K562 (cell line): ENCODE measurements around the gene BRD4. TPM values are rescaled to one million over a fixed set of nuclear protein-coding genes. Genes with fewer than 3 reads are reported as not detected.

Source experiments
- NFRKB ChIP-seq: fragments of 450-650 bp; IDR thresholded peaks from 2 replicates; pipeline ENCODE4 v1.6.1; 2016; ENCODE audit warnings: low read depth
- PHB2 ChIP-seq: fragments of 450-650 bp; IDR thresholded peaks from 2 replicates; pipeline ENCODE4 v1.6.1; 2017; ENCODE audit warnings: low read depth
- TARDBP ChIP-seq: fragments of 450-650 bp; IDR thresholded peaks from 2 replicates; pipeline ENCODE4 v1.6.1; 2016
- XRCC5 ChIP-seq: fragments of 200-400 bp; formaldehyde crosslinking; IDR thresholded peaks from 2 replicates; pipeline ENCODE4 v1.6.1; 2017; ENCODE audit warnings: low read depth, mild to moderate bottlenecking, low read length
- ZNF197 ChIP-seq: fragments of 200-800 bp; sonication (Bioruptor generic); IDR thresholded peaks from 2 replicates; pipeline ENCODE4 v1.6.1; 2016; ENCODE audit warnings: low read depth, missing genetic modification characterization, missing compliant biosample characterization
- ZNF311 ChIP-seq: fragments of 250-450 bp; sonication (Bioruptor Pico); IDR thresholded peaks from 2 replicates; pipeline ENCODE4 v1.4.0; 2020; ENCODE audit warnings: mild to moderate bottlenecking, moderate library complexity
- ZNF79 ChIP-seq: fragments of 250-450 bp; sonication (Bioruptor Pico); IDR thresholded peaks from 2 replicates; pipeline ENCODE4 v1.4.0; 2020; ENCODE audit warnings: low read depth, mild to moderate bottlenecking, moderate library complexity
- polyA plus RNA-seq, 8 experiments: library from polyadenylated mRNA; depleted of rRNA in 4 of 8; stranded (reverse) in 5 of 8; unstranded in 3 of 8; fragments of >200 nt; fragmentation: Nextera tagmentation in 2 of 8; fragmentation: Illumina TruSeq in 1 of 8; extraction: Ambion mirVana in 2 of 8; extraction: Trizol in 1 of 8; gene quantifications; 2 replicates each; pipeline versions ENCODE4 v1.2.1 to v1.2.3, GENCODE V29; 2011 to 2014; ENCODE audit warnings: inconsistent platforms in 1 of 8, missing spikeins in 1 of 8
- total RNA-seq, 7 experiments: library from RNA; depleted of rRNA in 6 of 7; stranded (reverse); fragments of >200 nt in 6 of 7; fragmentation: Illumina TruSeq in 2 of 7; extraction: Trizol in 2 of 7; gene quantifications; 2 replicates each; pipeline versions ENCODE4 v1.2.1 to v1.2.3, GENCODE V29; 2011 to 2021; ENCODE audit warnings: low replicate concordance in 1 of 7
- TF ChIP-seq, protein P1 (sequence below): sonication (generic); formaldehyde crosslinking; IDR thresholded peaks from 2 replicates; pipeline ENCODE4 v1.8.1; 2023; ENCODE audit warnings: missing genetic modification reagents, mild to moderate bottlenecking, borderline replicate concordance
- TF ChIP-seq, protein P2 (sequence below), 2 experiments: fragments of 450-650 bp in 1 of 2; sonication (generic) in 1 of 2; formaldehyde crosslinking in 1 of 2; IDR thresholded peaks; 2 replicates each; pipeline versions ENCODE4 v1.7.1 to v1.9.0; 2016 to 2022; ENCODE audit warnings: inconsistent platforms in 1 of 2, mild to moderate bottlenecking in 1 of 2, missing genetic modification reagents in 1 of 2
- TF ChIP-seq, protein P3 (sequence below): fragments of 450-650 bp; IDR thresholded peaks from 2 replicates; pipeline ENCODE4 v1.6.1; 2017; ENCODE audit warnings: antibody characterized with exemption

BRD4 gene
- total and polyA plus RNA-seq, 9 of the 15 experiments (the other 6 are each of a cell fraction or from before 2014, with no cell fraction given): 1.8 to 105 (median 15.6) TPM

DNA sequence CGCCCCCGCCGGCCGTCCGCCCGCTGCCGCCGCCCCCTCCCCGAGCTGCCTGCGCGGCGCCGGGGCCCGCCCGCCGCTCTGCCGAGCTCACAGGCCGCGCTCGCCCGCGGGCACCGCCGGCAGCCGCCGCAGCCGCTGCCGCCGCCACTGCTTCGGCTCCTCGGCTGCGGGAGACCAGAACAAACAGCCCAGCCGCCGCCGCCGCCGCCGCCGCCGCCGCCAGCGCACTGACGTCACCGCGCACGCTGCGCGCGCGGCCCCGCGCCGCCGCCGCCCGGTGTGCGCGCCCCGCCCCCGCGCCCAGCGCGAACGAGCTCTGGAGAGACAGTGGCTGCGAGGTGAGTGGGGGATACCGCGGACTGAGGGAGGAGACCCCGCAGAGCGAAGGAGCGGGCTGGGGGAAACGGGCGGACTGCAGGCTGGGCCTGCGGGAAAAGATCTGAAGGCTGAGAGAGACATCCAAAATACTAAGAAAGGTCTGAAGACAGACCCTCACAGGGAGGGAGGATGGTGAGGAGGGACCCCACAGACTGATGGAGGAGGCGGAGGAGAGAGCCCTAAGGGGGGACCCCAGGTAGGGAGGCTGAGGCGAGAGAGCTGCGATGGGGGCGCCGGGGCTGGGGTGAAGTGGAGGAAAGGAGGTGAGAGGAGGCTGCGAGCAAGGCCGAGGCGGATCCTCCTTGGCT is at the start of gene BRD4 (continued):
- TF ChIP-seq, protein P1, sequence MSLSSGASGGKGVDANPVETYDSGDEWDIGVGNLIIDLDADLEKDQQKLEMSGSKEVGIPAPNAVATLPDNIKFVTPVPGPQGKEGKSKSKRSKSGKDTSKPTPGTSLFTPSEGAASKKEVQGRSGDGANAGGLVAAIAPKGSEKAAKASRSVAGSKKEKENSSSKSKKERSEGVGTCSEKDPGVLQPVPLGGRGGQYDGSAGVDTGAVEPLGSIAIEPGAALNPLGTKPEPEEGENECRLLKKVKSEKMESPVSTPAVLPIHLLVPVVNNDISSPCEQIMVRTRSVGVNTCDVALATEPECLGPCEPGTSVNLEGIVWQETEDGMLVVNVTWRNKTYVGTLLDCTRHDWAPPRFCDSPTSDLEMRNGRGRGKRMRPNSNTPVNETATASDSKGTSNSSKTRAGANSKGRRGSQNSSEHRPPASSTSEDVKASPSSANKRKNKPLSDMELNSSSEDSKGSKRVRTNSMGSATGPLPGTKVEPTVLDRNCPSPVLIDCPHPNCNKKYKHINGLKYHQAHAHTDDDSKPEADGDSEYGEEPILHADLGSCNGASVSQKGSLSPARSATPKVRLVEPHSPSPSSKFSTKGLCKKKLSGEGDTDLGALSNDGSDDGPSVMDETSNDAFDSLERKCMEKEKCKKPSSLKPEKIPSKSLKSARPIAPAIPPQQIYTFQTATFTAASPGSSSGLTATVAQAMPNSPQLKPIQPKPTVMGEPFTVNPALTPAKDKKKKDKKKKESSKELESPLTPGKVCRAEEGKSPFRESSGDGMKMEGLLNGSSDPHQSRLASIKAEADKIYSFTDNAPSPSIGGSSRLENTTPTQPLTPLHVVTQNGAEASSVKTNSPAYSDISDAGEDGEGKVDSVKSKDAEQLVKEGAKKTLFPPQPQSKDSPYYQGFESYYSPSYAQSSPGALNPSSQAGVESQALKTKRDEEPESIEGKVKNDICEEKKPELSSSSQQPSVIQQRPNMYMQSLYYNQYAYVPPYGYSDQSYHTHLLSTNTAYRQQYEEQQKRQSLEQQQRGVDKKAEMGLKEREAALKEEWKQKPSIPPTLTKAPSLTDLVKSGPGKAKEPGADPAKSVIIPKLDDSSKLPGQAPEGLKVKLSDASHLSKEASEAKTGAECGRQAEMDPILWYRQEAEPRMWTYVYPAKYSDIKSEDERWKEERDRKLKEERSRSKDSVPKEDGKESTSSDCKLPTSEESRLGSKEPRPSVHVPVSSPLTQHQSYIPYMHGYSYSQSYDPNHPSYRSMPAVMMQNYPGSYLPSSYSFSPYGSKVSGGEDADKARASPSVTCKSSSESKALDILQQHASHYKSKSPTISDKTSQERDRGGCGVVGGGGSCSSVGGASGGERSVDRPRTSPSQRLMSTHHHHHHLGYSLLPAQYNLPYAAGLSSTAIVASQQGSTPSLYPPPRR (CRISPR knock-in tag): no peak
- TF ChIP-seq, protein P2, sequence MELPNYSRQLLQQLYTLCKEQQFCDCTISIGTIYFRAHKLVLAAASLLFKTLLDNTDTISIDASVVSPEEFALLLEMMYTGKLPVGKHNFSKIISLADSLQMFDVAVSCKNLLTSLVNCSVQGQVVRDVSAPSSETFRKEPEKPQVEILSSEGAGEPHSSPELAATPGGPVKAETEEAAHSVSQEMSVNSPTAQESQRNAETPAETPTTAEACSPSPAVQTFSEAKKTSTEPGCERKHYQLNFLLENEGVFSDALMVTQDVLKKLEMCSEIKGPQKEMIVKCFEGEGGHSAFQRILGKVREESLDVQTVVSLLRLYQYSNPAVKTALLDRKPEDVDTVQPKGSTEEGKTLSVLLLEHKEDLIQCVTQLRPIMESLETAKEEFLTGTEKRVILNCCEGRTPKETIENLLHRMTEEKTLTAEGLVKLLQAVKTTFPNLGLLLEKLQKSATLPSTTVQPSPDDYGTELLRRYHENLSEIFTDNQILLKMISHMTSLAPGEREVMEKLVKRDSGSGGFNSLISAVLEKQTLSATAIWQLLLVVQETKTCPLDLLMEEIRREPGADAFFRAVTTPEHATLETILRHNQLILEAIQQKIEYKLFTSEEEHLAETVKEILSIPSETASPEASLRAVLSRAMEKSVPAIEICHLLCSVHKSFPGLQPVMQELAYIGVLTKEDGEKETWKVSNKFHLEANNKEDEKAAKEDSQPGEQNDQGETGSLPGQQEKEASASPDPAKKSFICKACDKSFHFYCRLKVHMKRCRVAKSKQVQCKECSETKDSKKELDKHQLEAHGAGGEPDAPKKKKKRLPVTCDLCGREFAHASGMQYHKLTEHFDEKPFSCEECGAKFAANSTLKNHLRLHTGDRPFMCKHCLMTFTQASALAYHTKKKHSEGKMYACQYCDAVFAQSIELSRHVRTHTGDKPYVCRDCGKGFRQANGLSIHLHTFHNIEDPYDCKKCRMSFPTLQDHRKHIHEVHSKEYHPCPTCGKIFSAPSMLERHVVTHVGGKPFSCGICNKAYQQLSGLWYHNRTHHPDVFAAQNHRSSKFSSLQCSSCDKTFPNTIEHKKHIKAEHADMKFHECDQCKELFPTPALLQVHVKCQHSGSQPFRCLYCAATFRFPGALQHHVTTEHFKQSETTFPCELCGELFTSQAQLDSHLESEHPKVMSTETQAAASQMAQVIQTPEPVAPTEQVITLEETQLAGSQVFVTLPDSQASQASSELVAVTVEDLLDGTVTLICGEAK (IDR thresholded peaks at IDR 0.05): peak; percentile 45; the same call in 1 of the 2 replicates
- TF ChIP-seq, protein P2 (CRISPR knock-in tag; IDR thresholded peaks at IDR 0.05): no peak
- TF ChIP-seq TARDBP (no peak), ZNF197 (CRISPR knock-in tag) (peak; percentile 87; the same call in 1 of the 2 replicates), ZNF79 (CRISPR knock-in tag) (no peak), NFRKB (no peak), ZNF311 (CRISPR knock-in tag) (no peak), PHB2 (no peak), XRCC5 (no peak)
- TF ChIP-seq, protein P3, sequence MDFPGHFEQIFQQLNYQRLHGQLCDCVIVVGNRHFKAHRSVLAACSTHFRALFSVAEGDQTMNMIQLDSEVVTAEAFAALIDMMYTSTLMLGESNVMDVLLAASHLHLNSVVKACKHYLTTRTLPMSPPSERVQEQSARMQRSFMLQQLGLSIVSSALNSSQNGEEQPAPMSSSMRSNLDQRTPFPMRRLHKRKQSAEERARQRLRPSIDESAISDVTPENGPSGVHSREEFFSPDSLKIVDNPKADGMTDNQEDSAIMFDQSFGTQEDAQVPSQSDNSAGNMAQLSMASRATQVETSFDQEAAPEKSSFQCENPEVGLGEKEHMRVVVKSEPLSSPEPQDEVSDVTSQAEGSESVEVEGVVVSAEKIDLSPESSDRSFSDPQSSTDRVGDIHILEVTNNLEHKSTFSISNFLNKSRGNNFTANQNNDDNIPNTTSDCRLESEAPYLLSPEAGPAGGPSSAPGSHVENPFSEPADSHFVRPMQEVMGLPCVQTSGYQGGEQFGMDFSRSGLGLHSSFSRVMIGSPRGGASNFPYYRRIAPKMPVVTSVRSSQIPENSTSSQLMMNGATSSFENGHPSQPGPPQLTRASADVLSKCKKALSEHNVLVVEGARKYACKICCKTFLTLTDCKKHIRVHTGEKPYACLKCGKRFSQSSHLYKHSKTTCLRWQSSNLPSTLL: no peak
